Measurements from ENCODE around the gene CNTN4.

The CNTN4 gene

DNA sequence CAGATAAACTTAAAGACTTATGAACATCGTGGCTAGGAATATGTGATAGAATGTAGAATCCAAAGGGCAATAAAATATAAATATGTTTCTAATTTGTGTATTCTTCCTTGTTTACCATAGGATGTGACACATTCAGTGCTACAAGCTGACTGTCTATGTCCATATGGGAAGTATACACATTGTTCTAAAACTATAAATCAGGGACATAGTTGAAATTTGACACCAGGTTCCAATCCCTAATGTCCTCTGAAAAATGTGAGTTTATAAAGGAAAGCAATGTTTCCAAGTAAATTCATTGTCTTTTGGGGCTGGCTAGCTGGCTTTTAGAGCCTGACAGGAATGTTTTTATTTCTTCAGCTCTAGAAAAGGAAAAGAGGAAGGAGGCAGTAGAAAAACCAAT lies 273.6 kb downstream of the CNTN4 start:
- DNase-seq (ENCODE audit: low read depth, low spot score), result no peak
- no peak overlapping the region for H3K27ac ChIP-seq

DNA sequence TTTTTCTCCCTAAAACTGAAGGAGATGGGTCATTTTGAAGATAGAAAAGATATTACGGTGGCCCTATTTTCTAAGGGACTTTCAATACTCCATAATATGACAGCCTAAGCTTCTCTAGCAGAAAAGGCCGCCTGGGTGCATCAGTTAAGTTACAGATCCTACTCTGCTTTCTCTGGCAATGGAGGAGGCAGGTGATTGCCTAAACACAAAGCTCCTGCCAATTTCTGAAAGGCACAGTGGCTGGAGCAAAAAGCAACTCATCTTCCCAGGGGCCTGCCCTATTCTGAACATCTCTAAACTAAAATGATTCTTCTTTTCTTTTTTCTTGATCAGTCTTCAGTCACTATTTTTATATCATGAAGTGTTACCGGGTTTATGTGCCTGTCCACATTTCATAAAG lies 276.7 kb downstream of the CNTN4 start:
- DNase-seq (ENCODE audit: low read depth, low spot score), result no peak
- no peak overlapping the region for H3K27ac ChIP-seq

DNA sequence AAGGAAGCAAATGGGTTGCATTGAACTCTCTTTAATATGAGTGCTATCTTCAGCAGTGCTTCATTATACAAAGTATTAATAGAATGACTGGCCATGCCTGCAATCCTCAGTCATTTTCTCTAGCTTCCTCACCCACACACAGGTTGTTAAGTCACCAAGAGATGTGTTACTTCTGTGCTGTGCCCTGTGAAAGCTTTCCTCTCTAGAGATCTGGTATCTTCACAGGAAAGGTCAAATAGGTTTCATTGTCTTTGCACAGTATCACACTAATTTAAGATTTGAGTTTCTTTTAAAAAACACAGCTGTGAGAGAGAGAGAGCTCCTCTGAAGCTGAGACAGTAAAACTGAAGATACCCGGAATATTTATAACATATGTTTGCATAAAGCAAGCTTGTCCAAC lies 278.6 kb downstream of the CNTN4 start:
- no peak for DNase-seq (ENCODE audit: low read depth, low spot score)
- no peak overlapping the region for H3K27ac ChIP-seq

DNA sequence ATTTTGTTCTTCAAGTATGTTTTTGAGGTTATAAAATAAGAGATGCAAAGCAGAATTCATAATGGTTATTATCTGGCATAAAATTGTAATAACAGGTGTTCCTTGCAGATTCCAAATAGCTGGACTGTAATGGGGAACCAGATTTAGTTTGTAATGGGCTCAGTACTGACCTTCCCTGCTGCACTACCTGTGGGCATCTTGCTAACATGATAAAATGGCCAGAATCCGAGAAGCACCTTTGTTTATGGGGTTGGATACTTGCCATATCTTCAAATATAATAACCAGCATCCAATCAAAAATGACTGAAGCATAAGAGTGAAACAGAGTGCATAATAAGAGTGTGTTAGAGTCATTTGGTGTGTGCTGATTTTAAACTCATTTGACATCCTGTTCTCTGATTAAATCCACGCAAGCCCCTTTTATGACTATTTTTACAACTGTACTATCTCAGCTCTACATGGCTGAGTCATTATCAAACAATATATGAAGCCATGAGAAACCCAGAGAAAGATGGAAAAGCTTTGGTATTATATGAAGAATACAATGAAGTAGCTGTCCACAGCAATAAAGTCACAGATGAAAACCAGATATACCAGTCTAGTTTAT lies 292.4 kb downstream of the CNTN4 start:
- no peak for DNase-seq (ENCODE audit: low read depth, low spot score)
- H3K27ac ChIP-seq, result no peak overlapping the region

DNA sequence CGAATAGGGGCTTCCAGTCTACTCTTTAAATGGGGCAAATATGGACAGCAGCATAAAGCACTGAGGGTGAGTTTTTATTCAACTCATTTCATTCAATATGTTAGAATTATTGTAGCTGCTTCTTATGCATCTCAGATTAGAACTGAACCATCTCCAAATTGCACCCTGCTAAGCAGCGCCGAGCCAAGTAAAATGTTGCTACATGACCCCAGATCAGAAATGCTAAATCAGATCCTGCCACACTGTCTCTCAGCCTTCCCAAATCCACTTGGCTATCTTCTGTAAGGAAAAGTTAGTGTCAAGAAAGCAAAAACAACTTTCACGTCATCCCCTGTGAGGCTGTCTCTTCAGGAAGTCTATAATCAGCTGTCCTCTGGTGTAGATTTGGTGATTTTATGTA lies 293.2 kb downstream of the CNTN4 start:
- DNase-seq (ENCODE audit: low read depth, low spot score), result no peak
- no peak overlapping the region for H3K27ac ChIP-seq

DNA sequence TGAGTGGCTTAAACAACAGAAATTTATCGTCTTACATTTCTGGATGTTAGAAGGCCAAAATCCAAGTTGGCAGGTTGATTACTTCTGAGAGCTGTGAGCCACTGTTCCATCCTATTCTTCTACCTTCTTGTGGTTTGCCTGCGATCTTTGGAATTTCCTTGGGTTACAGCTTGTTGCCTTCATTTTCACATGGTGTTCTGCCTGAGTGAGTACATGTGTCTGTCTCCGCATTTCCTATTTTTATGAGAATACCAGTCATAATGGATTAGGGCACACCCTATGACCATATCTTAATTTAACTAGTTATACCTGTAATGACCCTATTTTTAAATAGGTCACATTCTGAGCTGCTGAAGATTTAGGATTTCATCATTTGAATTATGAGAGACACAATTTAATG lies 294.3 kb downstream of the CNTN4 start:
- no peak for DNase-seq (ENCODE audit: low read depth, low spot score)
- H3K27ac ChIP-seq, result no peak overlapping the region

DNA sequence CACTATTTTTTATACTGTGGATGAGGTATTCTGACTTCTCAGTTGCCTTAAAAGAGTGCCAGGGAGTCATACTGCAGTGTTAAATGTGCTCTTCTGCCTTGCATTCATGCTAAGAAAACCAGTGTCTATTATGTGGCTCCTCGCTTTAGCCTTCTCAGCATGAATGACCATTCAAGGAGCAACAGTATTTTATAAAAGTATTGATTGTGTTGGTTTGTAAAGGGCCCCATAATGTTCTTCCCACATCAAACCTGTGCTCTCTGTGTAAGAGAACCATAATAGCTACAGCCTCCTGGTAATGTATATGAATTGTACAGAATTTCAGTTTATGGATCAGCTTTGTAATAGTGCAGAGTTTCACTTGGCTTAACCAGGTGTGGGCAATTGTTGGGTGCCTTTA lies 316.4 kb downstream of the CNTN4 start:
- H3K27ac ChIP-seq, result no peak overlapping the region
- no peak for DNase-seq (ENCODE audit: low read depth, low spot score)

DNA sequence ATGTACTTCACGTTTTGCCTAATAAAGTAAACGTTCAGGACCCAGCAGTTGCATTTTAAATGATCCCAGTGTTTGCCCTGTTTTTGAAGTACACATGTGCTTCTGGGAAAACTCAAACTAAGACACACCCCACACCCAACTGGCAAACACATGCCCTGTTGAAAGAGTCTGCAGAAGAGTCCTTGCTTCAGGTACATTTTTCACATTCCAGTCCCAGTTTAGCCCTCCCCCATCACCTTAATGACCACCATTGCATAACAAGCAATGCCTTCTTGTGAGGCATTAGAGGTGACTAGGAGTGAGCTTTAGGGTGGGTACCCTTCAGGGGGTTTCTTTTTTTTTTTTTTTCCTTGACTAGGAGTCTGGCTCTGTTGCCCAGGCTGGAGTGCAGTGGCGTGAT lies 322.3 kb downstream of the CNTN4 start:
- no peak for DNase-seq (ENCODE audit: low read depth, low spot score)
- H3K27ac ChIP-seq, result no peak overlapping the region

DNA sequence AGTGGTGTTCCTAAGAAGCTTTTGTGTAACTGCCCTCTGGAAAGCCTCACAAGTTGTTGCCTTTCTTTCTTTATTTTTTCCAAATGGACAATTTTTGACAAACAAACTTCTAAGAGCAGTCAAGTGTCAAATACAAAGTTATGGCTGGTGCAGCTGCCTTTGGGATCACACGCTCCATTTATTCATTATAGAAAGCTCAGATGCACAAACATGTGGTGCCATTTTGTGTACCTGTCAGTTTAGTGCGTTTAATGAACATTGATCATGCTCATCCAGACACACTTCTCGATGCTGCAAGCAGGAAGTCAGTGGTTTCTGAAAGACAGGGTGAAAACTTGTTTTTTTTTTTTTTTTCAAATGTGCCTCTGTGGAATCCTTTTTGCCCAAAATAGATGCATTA lies 324.5 kb downstream of the CNTN4 start:
- H3K27ac ChIP-seq, result no peak overlapping the region
- DNase-seq (ENCODE audit: low read depth, low spot score), result no peak

DNA sequence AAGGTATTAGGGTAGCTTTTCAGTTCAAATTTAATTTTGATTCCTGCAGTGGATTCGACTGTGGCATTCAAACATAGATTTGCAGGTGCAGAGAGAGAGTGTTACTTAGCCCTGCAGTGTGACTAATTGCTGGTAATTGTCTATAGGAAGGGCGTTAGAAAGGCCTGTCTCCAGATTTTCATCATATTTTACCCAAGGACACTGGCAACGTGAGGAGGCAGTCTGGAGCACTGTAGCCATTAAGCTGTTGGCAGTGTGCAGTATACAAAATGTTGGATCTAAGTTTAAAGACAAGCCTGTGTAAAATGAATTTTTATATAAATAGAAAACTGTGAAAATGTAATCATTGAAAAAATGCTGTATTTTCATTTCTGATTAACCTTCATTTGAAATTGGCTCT lies 342.9 kb downstream of the CNTN4 start:
- no peak overlapping the region for H3K27ac ChIP-seq
- no peak for DNase-seq (ENCODE audit: low read depth, low spot score)

DNA sequence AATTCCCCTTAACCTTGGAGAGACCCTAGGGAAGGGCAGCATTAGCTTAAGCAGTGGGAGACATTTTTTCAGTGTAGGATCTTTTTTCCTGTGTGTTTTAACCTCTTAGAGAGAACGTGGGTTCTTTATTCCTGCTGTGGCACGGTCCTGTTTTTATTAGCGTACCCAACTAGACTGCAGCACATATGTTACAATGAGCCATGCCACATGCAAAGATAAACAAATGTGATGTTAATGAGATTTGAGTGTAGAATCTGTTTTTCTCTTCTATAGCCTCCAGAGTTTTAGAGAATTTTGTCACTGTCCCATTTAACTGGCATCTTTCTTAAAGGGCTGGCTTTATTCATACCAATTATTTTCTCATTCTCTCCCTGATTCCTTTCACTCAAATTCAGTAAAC lies 347.5 kb downstream of the CNTN4 start:
- DNase-seq (ENCODE audit: low read depth, low spot score), result no peak
- H3K27ac ChIP-seq, result no peak overlapping the region

DNA sequence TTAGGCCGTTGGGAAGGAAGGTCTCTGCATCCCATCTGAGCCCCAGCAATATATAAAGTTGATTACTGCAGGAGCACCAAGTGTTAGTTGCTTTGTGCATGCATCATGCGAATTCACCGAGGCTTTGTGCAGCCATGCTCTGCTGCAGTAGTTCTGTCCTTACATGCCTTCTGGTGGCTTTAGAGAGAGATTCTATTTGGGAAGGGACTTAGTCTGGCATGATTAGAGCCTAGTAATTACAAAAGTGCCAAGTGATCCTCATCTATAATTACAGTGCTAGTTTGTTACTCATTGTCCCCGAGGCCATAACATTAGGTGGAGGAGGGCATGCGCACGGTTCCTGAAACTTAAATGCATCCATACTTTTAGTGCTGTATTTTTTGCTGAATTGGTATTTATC lies 353.6 kb downstream of the CNTN4 start:
- DNase-seq (ENCODE audit: low read depth, low spot score), result no peak
- no peak overlapping the region for H3K27ac ChIP-seq

DNA sequence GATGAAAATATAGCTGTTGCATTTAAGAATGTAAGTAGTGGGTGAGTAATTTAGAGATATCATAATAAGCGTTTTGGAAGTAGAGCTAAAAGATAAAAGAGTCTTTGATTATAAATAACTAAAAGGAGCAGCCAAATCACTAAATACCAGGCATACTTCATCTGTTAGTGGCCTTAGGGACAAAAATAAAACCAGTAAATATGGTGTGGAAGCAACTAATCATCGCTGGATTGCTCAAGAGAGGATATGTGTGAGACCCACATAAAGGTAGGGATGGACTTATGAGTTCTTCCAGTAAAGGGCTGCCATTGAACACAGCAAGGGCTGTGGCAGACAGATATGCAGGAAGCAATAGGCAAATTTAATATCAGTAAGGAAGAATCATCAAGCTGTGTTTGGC lies 356.2 kb downstream of the CNTN4 start:
- H3K27ac ChIP-seq, result no peak overlapping the region
- DNase-seq (ENCODE audit: low read depth, low spot score), result no peak

DNA sequence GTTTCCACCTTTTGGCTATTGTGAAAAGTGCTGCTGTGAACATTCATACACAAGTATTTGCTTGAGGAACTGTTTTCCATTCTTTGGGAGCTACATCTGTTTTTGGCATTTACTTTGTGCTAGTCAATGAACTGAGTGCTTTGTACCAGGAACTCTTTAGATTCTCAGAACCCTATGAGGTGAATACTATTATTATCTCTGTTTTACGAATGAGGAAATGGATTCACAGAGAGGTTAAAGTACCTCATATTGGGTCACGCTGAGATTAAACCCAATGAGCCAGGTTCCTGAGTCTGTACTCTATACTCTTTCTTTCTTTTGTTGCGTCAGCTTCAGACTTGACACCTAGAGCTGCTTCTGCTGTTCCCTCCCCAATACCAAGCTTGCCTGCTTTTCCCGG lies 358.1 kb downstream of the CNTN4 start:
- no peak for DNase-seq (ENCODE audit: low read depth, low spot score)
- no peak overlapping the region for H3K27ac ChIP-seq

DNA sequence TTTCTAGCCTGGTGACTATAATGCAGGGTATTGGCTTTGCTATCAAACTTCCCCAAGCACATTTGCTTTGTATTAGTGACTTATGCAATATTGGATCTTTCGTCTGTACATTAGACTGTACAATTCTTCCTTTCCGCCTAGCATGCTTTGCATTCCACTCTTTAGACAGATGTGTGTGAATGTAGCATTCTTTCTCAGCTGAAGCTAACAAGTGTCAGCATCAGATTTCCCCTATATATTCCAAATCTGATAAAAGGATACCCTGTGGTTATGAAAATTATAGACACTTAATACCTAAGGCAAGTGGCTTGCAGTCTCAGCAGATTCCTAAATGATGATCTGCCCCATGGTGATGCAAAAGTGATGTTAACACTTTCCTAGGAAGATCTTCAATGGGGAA lies 360.1 kb downstream of the CNTN4 start:
- no peak for DNase-seq (ENCODE audit: low read depth, low spot score)

DNA sequence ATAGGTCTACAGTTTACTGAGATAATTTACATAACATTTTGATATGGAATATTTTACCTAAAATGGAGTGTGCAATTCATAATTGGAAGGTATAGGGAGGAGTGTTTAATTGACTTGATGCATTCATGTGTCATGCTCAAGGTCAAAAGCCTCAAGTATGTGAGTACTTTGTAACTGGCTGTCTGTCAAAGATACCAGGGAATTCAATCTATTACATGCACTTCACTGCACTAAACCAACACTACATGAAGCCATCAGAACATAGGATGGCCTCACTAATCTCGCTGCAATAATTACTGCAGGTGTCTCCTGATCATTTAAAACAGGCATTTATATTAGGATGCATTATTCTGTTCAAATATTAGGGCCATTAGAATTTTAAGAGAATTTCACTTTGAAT lies 367.2 kb downstream of the CNTN4 start:
- DNase-seq (ENCODE audit: low read depth, low spot score), result no peak
- H3K27ac ChIP-seq, result no peak overlapping the region

More for the DNA sequence above, 360.1 kb downstream of the CNTN4 start:
- H3K27ac ChIP-seq, result no peak overlapping the region

DNA sequence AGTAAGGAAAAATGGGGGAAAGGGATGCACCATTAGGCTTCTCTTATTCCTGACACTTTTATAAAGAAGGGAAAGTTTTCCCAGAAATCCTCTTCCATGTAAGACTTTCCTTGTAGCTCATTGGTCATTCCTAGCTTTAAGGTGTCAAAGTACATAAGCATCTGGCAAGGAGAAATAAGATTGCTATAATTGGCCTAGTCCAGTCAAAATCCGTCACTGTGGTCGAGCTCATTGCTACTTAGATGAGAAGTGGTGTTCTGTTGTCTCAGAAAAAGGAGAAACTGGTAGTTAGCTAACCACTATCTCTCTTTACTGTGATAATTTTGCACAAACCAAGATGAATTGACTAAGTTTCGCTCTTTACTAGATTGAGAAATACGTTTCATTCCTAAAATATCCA lies 370.1 kb downstream of the CNTN4 start:
- no peak for DNase-seq (ENCODE audit: low read depth, low spot score)
- H3K27ac ChIP-seq, result no peak overlapping the region

DNA sequence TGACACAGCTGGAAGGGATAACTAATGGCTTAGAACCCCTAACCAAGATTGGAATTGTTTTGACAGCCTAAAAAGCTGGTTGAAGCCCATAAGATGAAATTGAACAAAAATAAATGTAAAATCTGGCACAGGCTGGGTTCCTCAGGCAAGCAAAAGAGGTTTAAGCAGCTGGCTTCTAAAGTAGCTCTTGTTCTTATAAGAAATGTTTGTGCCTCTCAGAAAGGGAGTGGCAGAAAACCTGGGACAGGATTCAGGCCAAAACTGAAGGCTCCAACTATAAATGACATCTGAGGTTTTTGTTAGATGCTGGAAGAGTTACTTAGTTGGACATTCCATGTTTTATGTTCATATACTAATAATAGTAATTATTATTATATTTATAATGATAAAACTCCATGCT lies 378.3 kb downstream of the CNTN4 start:
- no peak overlapping the region for H3K27ac ChIP-seq

DNA sequence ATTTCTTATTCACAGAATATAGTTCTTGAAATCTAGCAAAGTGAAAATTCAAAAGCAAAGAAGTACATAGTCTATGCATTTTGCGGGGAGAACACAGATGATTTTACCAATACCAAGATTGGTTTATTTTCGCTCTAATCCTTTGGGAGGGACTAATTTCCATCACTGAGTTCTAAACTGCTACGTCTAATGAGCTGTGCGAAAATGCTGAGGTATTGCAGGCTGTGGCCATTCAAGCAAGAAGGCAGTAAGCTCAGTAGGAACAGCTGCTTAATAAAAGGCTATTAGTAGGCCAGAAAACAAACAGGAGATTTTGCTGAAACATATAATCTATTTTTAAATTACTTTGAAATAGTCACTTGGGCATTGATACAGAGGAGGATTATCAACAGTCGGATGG lies 379.0 kb downstream of the CNTN4 start:
- DNase-seq (ENCODE audit: low read depth, low spot score), result no peak
- no peak overlapping the region for H3K27ac ChIP-seq

More for the DNA sequence above, 378.3 kb downstream of the CNTN4 start:
- no peak for DNase-seq (ENCODE audit: low read depth, low spot score)

DNA sequence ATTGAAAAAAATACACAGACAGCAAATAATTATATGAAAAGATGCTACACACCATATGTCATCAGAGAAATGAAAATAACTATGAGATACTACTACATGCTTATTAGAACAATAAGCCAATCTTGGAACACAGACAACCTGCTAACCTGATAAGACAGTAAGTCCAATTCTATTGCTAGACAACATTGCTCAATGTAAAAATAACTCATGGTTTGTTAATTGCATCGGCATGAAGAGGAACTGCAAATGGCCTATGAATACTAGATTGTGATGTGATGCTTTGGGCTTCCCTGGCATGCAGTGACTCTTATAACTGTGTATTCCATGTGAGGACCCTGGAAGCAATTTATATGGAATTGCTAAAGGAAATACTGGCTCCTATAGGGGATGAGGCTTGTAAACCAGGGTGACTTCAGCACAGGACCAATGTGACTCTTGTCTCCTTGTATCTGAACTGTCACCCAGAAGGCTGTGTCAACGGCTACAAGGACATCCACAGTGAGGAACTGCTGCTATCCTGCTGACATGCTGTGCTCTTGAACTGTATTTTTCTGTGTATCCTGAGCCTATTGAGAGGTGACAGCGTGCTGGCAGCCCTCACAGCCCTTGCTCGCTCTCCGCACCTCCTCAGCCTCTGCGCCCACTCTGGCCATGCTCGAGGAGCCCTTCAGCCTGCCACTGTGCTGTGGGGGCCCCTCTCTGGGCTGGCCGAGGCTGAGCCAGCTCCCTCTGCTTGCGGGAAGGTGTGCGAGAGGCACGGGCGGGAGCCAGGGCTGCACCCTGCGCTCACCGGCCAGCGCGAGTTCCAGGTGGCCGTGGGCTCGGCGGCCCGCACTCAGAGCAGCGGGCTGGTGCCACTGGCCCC lies 385.7 kb downstream of the CNTN4 start:
- no peak for DNase-seq (ENCODE audit: low read depth, low spot score)
- no peak overlapping the region for H3K27ac ChIP-seq

DNA sequence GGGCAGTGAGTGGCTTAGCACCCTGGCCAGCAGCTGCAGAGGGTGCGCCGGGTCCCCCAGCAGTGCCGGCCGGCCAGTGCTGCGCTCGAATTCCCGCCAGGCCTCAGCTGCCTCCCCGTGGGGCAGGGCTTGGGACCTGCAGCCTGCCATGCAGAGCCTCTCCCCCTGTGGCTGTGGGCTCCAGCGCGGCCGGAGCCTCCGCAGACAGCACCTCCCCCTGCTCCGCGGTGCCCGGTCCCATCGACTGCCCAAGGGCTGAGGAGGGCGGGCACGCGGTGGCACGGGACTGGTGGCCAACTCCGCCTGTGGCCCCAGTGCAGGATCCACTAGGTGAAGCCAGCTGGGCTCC lies 386.3 kb downstream of the CNTN4 start:
- no peak overlapping the region for H3K27ac ChIP-seq
- no peak for DNase-seq (ENCODE audit: low read depth, low spot score)

DNA sequence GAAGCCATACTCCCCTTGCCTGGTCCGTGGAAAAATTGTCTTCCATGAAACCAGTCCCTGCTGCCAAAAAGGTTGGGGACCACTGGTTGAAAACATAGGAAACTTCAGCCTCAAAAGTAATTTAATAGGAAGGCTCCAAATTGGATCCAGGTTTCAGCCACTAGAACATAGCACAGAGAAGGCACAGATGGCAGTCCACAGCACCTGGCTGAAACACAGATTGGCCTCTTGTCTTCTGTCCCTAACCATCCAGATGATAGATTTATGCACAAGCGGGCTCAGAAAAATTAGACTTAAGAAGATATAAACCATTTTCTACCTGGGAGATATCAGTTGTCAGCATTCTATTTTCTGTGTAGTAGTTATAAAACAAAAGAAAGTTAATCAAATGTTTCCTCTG lies 397.1 kb downstream of the CNTN4 start:
- no peak for DNase-seq (ENCODE audit: low read depth, low spot score)
- no peak overlapping the region for H3K27ac ChIP-seq

Data from epithelial cell of prostate (primary cell).